Kidney capillary endothelial cell (primary cell): Measurements from ENCODE around the gene ADAM15.

Experiments
- DNase-seq: peaks from one replicate; pipeline ENCODE4 v3.0.0-alpha.2; 2018; ENCODE audit warnings: low spot score

ADAM15 gene, protein sequence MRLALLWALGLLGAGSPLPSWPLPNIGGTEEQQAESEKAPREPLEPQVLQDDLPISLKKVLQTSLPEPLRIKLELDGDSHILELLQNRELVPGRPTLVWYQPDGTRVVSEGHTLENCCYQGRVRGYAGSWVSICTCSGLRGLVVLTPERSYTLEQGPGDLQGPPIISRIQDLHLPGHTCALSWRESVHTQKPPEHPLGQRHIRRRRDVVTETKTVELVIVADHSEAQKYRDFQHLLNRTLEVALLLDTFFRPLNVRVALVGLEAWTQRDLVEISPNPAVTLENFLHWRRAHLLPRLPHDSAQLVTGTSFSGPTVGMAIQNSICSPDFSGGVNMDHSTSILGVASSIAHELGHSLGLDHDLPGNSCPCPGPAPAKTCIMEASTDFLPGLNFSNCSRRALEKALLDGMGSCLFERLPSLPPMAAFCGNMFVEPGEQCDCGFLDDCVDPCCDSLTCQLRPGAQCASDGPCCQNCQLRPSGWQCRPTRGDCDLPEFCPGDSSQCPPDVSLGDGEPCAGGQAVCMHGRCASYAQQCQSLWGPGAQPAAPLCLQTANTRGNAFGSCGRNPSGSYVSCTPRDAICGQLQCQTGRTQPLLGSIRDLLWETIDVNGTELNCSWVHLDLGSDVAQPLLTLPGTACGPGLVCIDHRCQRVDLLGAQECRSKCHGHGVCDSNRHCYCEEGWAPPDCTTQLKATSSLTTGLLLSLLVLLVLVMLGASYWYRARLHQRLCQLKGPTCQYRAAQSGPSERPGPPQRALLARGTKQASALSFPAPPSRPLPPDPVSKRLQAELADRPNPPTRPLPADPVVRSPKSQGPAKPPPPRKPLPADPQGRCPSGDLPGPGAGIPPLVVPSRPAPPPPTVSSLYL

DNA sequence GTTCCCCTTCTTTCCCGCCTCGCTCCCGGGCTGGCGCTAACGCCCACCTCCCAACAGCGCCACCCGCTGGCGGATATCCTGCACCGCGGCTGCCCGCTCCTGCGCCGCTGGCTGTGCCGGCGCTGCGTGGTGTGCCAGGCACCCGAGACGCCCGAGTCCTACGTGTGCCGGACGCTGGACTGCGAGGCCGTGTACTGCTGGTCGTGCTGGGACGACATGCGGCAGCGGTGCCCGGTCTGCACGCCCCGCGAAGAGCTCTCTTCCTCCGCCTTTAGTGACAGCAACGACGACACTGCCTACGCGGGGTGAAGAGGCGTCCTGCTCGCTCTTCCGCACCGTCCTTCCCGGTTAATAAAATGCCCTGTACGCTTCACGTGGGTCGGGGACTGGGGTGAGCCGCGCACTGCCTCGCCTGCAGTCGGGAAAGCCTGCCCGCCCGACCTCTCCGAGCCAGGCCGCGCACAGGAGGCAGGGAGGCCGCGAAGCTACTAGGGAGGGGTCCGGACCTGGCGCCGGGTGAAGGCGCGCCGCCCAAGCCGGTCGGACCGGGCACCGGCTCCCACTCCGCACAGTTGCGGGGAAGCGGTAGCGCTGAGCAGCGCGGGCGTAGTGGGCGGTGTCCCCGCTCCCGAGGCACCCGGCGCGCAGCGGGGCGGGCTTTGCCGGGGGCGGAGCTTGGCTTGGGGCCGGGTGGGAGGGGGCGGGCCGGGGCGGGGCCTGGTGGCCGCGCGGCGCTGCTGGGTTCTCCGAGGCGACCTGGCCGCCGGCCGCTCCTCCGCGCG lies at the start of gene ADAM15:
Gene ADAM15 (plus strand): TSS at position 757 of the 782 bp plus-strand sequence. CDS start 71 bp downstream, outside the sequence.
- peak; percentile 75 for DNase-seq

DNA sequence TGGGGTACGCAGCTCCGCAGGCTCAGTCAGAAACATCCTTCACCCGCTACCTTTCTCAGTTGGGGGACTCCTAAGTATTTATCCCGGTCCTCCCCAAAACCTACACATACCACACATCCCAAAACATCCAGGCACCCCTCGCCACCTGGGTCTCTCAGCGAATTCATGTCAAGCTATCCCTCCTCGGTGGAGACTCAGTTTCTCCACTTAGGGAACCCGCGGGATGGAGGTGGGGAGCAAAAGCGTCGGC lies 49.8 kb upstream of the ADAM15 start:
- DNase-seq, result no peak

DNA sequence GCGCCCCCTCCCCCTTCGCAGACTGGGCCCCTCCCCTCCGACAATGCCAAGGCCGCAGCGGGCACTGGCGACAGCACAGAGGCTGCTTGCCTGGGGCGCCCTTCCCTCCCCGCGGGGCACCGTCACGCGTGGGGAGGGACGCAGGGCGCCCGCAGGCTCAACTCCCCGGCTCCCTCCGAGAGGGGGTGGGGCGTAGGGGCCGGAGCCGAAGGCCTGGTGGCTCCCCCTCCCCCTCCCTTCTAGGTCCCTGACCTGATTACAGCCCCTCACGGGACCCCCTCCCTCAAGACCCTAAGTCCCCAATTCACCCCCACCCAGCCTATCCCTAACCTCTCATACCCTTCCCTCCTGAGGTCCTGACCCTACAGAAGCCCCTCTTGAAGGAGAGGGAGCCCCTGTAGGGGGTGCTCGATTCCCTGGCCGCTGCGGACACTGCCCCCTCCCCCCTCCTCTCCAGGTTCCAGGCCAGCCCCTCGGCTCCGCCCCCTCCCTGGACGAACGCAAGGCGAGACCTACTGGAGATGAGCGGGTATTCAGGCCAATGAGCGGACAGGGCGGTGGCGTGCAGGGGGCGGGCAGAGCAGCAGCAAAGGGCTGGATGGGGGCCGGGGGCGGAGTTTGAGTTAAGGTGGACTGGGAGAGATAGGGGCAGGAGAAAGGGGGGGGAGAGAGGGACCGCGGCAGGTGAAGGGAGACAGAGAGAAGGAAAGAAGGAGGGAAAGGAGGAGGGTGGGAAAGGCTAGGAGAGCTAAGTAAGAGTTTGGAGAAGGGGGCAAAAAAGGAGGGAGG lies 49.2 kb upstream of the ADAM15 start:
- DNase-seq, result peak; percentile 98

DNA sequence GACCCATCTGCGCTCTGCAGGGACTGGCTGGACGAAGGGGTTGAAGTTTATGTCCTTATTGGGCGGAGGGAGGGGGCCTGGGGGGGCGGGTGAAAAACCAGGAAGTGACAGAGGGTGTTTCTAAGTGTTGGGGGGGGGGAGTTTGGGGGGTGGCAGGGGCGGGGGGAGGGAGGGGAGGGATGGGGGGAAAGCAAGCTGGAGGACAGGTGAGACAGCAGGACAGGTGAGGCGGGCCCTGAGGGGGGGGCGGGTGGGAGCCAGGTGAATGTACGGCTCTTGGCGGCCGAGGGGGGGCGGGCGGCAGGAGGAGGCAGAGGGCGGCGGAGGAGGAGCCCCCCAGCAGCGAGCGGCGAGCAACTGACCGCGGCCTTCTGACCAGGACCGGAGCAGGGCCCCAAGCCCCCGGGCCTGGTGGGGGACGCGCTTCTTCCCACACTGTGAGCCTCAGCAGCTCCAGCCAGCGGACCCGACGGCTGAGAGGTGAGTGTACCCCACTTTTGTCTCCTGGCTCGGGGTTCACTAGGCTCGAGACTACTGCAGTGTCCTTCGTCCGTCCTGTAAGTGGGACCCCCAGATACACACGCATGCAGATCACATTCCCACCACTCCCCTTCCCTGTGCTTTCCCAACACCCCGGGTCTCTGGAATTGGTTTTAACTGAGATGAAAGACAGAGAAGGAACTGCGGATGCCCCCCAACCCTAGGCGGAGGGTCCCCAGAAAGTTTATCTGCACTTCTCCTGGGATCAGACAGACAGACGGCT lies 48.5 kb upstream of the ADAM15 start, which contains the start of gene ZBTB7B:
Gene ZBTB7B (plus strand): TSS at position 339 of the 763 bp plus-strand sequence. CDS start 11,859 bp downstream, outside the sequence.
- DNase-seq, result no peak

DNA sequence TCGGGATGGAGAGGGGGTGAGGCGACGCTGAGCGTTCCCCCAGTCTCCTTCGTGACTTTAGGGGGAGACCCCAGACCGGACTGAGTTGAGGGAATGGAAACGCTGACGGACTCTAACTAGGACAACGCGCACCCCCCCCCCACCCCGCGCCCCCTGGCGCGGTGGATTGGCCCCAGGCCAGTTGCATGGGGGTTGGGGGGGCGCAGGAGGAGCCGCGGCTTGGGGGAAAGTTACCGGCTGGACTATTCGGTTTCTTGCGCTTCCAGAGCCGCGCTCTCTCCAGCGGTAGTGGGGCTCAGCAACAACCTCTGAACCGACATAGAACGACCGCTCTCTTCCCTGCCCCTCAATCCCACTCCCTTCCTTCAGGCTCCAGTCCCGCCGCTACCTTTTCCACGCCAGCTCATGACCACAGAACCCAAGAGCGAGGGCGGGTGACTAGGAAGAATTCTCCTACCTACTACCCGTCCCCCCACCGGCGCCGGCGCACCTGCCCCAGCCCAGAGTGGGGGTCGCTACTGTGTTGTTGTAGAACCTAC lies 47.8 kb upstream of the ADAM15 start:
- no peak for DNase-seq

DNA sequence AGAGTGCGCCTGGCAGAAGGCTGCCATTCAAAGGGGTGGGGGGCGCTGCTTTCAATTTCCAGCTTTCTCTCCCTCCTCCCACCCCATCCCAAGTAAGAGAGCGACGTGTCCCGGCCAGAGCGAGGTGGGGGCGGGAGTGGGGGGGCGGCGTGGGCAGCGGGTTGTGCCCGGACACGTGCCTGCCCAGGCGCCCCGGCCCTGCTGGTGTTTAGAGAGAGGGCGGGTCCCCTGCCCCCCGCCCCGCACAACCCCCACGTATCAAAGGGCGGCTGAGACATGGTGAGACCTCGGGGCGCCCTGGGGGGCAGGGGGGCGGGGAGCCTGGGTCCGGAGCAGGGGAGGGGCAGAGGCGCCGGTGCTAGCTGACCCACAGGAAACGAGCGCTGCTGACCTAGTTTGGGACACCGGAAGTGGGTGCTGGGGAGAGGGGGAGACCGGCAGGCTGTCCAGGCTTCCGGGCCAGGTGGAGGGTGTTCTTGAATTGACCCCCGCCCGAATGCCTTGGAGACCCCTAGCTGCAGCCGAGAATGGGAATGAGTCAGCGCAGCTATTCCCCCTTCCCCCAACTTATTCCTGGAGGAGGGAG lies 47.3 kb upstream of the ADAM15 start:
- DNase-seq, result peak; percentile 56

DNA sequence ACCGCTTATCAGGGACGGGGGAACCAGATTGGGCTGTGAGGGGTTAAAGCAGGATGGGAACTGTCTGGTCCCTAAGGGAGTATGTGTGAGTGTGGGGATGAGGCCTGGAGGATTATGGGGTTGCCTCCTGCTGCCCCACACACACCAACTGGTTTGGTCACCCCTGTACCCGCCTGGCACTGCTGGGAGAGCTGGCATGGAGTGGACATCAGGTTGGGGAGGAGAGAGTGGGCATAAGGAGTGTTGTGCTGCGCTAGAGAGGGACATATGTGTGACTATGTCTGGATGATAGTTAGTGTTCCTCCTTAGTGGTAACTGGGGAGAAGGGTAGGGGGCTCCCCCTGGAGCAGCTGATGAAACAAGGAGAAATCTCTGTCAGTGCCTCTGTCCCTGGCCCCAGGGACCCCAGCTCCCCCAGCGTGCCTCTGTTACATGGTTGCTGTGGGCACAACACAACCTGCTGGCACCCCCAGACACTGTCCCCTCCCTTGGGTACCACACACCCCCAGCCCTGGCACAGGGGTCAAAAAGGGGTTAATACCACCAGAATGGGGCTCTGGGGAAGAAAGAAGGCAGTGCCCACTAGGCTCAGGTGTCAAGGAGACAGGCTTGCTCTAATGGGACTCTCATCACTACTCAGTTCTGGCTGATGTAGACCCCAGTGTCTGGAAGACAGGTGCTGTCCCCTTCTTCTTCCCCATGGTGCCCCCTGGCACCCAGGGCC lies 46.6 kb upstream of the ADAM15 start:
- DNase-seq, result no peak

DNA sequence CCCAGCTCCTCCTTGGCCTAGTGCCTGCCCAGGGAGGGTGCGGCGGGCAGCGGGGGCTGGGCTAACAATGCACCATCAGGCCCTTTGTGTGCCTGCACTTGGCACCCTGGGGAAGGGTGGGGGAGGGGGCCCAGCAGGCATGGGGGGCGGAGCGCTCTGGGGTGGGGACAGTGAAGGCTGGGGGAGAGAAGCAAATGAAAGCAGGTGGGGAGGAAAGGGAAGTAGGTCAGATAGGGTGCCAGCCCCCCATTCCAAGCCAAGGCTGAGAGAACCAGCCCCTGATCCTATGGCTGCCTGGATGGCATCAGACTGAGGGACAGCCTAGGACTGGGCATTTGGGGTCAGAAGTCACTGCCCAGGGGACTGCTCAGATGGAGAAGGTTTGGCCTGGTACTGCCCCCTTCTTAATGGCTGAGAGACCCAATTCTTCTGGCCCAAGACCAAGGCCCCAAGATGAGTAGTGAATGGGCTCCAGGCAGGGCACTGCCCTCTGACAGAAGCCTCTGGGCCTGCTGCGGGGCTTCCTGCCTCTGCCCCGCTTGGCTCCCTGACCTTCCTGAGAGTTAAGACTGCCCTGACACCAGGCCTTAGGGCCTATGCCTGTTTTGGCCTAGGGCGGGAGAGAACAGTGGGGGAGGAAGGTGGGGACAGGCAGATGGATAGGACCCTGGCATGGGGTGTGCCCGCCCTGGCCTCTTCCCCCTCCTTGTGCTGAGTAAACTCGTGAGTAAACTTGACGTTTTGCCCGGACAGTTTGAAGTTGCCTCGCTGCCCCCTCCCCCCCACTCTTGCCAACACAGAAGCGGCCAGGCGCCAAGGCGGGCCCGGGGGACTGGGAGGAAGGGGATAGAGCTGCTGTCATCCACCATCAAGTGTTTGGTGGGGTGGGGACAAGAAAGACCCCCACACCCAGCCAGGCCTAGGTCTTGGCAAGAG lies 45.8 kb upstream of the ADAM15 start:
- no peak for DNase-seq

DNA sequence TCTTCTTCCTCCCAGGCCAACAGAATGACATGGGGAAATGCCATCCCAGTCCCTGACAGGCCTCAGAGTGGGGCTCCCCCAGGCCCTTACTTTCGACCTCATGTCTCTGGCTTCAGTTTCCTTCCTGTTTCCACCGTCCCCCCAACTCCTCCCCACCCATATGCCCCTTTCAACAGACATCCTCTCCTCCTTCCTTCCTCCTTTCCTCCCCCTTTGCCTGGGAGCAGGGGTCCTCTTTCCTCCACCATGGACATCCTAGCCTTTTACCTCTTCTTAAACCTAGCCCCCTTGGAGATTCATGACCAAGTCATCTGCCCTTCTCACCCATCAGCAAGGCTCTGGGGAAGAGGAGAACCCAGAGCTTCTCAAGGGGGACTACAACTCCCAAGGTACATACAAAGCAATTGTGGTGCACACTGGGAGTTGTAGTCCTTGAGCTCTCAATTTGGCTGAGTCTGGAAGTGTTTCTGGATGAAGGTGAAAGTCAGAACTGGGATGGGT lies 44.5 kb upstream of the ADAM15 start:
- no peak for DNase-seq

DNA sequence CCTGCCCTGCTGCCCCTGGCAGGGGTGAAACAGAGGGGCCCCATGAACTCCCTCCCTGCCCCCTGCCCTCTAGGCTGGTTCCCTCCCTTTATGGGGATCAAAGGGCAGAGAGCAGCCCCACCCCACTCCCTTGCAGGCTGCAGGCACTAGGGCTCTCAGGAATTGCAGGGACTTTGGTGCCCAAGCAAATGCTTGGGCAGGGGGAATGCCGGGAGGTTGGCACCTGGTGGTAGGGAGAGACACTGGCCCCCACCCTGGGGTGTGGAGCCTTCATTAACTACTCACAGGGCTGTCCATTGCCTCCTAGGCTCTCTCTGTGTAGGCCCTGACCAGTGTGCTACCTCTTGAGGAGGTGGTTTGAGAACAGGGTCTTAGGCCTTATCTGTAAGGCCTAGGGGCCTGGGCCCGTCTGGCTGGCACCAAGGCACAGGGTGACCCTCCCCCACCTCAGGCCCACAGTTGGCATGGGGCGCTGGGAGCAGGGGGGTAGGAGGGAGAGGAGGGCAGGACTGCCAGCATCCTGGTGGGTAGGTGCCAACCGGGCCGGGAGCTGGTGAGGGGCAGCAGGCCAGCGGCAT lies 43.8 kb upstream of the ADAM15 start:
- DNase-seq, result no peak

DNA sequence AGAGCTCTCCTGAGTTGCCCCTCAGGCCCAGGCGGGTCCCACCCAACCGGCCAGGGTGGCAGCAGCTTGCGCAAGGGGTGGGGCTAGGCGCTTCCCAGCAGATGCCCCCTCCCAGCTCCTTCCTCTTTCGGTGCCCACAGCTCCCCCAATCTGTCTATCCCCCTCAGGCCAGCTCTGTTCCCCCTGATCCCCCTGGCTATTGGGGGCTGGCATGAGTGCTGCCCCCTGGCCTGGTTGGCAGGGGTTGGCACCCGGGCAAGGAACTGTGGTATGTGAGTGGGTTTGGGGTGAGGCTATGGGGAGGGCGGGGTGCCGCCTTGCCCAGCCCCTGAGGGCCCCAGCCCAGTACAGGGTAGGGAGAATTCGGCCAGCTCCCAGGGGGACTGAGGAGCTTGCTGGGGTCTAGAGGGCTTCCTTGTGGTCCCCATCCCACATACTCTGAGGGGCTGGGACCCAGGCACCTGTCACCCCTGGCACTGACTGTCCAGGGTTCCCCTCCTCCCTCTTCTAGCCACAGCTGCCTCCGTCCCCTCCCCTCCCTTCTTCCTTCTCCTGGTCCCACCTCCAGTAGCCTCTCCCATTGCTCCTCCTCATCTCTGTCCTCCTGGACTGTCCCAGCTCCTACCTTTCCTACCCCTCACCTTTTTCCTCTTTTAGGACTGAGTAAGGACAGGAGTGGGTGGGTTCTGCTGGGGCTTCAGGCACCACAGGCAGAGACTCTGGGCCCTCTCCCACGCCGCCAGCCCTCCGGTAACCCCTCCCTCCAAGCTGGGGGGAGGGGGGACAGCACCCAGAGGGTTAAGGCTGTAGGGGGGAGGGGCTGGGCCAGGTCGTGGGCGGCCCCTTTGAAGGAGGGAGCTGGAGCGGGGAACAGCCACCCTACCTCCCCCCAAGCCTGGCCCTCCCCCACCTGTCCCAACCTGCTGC lies 42.8 kb upstream of the ADAM15 start:
- DNase-seq, result no peak

DNA sequence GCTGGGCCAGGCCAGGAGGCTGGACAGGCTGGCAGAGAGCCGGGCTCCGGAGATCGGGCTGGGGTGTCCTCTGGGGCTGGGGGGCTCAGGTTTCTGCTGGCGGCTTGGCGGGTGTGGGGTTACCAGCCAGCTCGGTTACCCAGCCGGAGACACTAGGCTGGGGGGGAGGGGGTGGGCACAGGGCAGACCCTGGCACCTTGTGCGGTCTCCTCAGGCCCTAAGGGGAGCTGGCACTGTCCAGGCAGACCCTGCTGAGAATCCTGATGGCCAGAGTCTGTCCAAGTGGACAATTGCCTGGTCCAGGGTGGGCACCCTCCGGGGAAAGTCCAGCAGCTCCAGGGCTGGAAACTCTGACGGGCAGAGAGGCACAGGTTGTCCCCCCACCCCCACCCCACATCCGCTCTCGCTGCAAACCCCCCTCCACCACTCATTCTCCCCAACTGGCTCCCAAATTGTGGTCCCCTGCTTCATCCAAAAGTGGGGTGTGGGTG lies 41.9 kb upstream of the ADAM15 start:
- no peak for DNase-seq

DNA sequence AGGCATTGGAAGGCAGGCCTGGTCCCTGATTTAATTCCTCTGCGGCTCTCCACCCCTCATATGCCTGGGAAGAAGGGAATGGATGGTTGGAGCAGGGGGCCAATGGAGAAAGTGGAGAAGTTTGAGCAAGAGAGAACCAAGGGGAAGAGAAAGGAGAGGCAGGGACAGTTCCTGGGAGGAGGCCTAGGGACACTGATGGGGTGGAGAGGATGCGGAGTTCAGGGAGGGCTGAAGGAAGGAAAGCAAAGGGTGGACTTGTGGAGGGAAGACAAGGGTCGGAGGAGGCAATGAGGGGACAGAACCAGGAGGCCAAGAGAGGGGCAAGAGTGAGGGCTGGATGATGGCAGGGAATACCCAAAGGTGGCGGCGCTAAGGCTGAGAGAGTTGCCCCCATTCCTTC lies 41.4 kb upstream of the ADAM15 start:
- DNase-seq, result no peak

DNA sequence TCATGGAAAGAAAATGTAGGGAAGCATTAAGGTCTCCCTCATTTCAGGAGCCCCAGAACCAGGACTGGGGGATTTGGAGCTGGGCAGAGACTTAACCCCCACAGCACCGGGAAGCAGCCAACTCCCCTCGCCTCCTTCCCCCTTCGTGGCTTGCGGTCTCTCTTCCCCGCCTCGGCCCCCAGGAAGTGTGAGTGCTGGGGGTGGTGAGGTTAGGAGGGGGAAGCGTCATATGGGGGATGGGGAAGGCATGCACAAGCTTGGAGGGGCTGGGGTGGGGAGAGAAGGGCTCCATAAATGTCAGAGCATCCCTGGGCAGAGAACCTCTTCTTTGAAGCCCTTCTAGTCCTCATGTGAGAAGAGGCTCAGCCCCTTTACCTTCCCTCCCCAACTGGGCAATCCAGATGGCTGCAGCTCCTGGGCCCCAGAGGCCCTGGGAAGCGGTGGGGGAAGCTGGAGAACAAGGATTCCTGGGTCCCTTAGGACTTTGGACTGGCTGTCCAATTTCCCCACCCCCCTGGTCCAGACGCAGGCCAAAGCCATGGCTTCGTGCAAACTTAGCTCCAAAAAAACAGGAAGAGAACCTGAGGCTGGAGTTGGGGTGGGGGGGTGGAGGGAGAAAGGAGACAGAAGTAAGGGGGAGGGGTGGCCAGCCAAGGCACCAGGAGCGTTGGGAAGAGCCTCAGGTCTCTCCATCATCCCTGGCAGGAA lies 40.8 kb upstream of the ADAM15 start:
- no peak for DNase-seq

DNA sequence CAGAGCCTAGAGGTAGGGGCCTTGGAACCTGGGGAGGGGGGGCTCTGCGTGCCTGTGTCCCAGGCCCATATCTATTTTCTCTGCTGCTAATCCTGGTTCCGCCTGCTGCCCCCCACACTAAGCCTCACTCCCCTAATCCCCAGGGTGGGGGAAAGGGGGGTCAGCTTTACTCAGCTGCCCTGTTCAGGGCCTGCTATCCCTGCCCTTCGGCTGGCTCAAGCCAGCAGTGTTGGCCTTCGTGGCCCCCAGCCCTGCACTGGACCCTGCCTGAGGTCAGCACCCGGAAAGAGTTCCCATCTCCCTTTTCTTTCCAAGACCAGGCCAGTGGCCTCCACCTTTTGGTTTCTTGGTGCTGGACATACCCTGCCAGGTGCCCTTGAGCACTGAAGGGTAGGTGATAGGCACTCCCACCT lies 40.1 kb upstream of the ADAM15 start:
- no peak for DNase-seq
